ENCODE results near the gene MISP.
A peak's percentile ranks its signal among the peaks of the same experiment; 100 is the strongest.
"Not testable (repeated sequence)": the region's sequence is repeated elsewhere in the genome, so short reads cannot be mapped to it uniquely, and the experiment has no call there.

MISP gene

DNA sequence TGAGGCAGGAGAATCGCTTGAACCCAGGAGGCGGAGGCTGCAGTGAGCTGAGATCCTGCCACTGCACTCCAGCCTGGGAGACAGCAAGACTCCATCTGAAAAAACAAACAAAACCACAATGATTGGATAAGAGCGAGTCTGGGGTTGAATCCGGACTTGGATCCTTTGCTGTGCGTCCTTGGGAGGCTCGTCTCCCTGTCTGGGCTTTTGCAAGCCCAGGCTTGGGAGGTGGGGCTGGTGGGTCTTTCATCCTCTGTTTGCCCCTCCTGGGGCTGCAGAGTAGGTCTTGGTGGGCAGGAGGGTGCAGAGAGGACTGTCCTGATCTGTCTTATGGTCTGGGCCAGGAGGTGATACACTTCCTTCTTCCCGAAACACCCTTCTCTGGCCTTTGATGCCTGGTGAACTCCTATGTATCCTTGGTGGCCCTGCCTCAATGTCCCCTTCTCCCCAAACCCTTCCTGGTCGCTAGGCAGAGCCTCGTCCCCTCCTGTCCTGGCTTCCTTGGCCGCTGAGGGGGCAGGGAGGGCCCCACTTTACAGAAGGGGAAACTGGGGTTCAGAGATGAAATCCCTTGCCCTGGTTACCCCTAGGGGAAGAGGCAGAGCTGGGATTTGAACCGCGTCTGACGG, 25.3 kb upstream of the MISP start:
- no peak for FAIRE-seq

DNA sequence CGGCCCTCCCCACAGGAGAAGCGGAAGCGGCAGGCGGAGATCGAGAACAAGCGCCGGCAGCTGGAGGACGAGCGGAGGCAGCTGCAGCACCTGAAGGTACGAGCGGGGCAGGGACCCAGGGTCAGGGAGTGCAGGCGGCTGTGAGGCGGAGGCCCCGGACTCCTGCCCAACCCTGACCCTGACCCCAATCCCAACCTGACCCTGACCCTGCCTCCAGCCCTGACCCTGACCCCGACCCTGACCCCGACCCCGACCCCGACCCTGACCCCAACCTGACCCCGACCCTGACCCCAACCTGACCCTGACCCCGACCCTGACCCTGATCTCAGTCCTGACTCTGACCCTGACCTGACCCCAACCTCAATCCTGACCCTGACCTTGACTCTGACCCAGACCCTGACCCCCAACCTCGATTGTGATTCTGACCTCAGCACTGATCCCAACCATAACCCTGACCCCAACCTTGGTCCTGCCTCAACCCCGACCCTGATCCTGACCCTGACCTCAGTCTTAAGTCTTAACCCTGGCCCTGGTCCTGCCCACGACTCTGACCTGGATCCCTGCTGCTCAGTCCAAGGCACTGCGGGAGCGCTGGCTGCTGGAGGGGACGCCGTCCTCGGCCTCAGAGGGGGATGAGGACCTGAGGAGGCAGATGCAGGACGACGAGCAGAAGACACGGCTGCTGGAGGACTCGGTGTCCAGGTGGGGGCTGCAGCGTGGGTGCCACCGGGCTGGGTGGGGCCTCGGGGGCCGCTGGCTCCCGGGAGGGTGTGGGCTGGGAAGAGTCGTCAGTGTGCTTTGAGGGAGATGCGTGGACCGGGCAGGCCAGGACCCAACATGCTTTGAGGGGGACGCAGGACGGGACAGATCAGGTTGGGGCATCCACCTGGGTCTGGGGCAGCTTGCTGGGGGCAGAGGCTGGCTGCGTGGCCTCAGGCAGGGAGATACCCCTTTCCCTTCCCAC, 23.6 kb upstream of the MISP start:
- FAIRE-seq, result no peak

DNA sequence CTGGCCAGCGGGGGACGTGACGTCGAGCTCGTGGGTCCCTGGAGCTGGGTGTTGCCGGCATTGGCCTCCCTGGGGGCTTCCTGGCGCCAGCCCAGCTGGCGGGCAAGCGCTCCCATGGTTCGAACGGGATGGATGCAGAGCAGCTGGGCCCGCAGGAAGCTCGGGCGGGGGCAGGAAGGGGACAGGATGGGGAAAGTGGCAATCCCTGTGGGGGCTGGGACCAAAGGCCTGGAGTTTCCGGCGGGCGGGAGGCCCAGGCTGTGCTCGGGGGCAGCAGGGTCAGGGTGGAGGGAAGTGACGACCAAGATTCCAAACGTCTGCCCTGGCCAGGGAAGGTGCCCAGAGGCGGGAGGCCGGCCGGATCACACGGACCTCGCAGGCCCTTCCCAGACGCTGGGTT, 22.9 kb upstream of the MISP start:
- FAIRE-seq, result no peak

DNA sequence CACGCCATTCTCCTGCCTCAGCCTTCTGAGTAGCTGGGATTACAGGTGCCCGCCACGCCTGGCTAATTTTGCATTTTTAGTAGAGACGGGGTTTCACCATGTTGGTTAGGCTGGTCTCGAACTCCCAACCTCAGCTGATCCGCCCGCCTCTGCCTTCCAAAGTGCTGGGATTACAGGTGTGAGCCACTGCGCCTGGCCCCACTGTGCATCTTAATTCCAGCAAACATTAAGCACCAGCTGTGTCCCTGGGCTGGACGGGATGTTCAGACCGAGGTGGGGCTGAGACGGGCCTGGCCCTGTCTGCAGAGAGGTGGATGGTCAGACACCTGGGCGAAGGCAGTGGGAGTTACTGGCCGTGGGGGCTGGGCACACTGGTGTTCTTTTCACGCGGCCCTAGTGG, 21.3 kb upstream of the MISP start:
- not testable (repeated sequence) for FAIRE-seq

DNA sequence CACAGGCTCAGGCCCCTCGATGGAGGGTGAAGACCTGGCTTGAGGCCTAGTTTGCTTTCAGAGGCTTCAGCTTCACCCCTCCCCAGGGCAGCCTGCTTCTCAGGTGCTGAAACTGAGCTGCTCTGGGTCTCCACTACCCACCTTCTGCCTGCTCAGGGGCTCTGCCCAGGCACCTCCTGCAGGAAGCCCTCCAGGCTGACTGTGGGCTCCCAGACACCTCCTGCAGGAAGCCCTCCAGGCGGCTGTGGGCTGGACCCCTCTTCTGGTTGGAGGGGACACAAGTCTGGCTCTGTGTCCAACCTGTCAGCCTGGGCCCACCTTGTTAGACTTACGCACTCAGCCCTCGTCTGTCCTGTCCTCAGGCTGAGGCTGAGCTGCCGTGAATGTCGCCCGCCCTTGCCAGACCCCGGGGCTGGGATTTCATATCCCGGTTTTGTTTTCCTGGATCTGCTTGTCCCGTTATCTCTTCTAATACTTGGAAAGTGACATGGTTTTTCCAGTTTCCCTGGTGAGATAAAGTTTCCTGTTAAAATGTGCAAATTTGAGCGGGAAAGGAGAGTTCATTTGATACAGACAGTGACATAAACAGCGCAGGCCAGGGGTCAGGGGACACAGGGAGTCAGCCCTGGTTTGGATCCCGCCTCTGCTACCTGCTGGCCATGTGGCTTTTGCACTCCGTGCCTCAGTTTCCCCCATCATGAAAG, 20.8 kb upstream of the MISP start:
- no peak for FAIRE-seq

DNA sequence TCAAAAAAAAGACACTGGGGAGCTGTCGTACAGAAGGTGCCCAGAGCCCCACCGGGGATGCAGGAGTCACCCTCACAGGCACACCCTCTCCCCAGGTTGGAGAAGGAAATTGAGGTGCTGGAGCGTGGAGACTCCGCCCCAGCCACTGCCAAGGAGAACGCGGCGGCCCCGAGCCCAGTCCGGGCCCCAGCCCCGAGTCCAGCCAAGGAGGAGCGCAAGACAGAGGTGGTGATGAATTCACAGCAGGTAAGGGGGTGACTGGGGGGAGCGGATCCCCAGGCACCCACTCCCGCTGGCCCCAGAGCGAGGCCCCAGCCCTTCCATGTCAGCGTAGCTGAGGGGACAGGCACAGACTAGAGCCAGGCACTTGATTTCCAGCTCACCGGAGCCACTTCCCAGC, 19.9 kb upstream of the MISP start:
- no peak for FAIRE-seq

- FAIRE-seq, result no peak
Observed at GRCh38 chr19:732148-733069, 18.5 kb upstream of the MISP start.

DNA sequence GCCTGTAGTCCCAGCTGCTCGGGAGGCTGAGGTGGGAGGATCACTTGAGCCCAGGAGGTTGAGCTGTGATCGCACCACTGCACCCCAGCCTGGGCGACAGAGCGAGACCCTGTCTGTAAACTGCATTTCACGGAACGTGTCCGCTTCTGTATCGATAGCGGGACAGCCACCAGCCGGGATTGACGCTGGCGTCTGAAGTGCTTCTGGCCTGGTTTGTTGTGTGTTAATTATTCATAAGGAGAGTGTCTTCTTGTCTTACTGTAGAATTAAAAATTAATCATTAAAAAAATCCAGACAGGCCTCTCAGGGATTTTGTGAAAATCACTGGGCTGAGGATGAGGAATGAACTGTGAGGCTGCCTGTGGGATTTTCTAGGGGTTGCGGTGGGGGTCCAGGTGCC, 16.2 kb upstream of the MISP start:
- no peak for FAIRE-seq

DNA sequence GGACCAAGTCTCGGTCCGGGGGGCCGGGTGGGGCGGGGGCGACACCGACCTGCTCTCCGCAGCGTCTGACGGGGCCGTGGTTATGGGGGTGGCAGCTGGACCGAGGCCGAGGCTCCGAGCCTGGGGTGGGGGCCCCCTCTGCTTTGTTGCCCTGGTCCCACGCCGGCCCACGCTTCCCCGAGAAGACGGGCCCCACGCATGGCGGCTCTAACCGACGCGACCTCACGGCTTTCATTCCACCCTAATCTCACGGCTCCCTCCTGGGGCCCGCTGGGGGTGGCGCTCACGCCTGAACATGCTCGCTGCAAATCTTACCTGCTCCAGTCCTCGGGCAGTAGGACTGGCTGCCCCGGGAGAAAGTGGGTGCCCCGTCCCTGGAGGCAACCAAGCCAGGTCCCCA, 14.8 kb upstream of the MISP start:
- no peak for FAIRE-seq

DNA sequence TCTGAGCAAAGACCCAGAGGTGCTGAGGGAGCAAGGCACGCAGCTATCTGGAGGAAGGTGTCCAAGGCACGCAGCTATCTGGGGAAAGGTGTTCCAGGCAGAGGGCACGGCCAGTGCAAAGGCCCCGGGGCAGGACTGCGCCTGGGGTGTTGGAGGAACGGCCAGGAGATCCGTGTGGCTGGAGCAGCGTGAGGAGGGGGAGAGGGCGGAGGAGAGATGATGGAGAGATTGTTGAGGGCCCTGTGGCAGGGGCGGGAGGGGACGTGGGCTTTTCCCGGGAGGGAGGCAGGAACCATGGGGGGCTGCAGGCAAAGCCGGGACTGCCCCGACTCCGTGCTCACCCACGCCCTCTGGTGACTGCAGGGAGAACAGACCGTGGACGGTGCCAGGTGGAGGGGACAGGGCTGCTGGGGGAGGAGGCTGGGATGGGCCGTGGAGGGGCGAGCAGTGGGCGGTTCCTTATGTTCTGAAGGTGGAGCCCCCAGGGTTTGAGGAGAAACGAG, 13.3 kb upstream of the MISP start:
- FAIRE-seq, result no peak

GRCh38 chr19:738509-739128, 12.3 kb upstream of the MISP start:
- FAIRE-seq, result no peak

GRCh38 chr19:739998-740715, 10.8 kb upstream of the MISP start:
- FAIRE-seq, result no peak

- not testable (repeated sequence) for FAIRE-seq
Observed at GRCh38 chr19:740816-741505, 10.0 kb upstream of the MISP start.

DNA sequence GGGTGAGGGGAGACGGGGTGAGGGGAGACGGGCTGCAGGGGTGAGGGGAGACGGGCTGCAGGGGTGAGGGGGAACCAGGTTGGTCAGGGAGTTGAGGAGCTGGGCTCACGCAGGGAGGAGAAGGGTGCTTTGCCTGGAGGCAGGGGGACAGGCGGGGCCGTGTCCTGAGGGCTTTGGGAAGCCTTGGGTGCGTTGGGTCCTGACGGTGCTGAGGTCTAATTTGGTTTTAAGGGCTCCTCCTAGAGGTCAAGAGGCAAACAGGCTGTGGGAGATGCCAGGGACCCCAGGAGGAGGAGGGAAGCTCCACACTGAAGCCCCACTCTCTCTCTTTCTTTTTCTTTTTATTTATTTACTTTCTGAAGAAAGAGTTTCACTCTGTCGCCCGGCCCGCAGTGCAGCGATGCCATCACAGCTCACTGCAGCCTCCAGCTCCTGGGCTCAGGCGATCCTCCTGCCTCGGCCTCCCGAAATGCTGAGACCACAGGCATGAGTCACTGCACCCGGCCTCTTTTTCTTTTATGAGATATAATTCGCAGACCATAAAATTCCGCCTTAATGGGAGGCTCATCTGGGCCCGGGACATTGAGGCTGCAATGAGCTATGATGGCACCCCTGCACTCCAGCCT, 9.3 kb upstream of the MISP start:
- no peak for FAIRE-seq

DNA sequence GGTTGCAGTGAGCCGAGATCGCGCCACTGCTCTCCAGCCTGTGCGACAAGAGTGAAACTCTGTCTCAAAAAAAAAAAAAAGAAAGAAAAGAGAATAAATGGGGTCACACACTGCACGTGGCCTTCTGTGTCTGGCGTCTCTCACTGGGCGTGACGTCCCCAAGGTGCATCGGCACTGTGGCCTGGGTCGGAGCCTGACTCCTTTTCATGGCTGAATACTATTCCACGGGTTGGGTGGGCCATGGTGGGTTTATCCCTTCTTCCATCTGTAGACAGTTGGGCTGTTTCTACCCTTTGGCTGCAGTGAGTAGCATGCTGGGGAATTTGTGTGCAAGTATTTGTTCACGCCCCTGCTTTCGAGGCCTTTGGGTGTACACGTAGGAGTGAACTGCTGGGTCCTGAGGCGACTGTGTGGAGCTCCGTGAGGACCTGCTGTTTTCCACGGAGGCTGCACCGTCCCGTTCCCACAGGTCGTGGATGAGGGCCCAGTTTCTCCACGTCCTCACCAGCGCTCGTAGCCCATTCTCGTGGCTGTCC, 8.3 kb upstream of the MISP start:
- FAIRE-seq, result no peak

DNA sequence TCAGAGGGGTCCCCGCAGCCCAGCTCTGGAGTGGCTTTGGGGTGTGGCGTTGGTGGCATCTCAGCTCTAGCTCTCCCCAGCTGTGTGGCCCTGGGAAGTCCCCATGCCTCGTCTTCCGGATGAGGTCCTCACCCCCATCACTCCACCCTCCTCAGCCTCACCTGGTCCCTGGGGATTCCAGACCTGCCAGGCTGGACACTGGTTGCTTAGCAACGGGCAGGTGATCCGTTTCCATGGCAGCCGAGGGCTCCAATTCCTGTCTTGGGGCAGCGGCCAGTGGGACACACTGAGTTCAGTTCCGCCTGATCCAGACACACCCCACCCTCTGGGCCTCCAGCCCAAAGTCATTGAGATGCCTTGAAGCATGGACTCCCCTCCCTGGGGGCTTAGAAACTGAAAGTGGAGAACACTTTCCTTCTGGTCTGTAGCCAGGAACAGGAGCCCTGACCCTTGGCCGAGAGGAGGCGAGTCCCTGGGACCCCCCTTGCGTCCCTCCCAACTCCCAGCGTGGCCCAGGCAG, 7.7 kb upstream of the MISP start:
- FAIRE-seq, result peak; percentile 45

DNA sequence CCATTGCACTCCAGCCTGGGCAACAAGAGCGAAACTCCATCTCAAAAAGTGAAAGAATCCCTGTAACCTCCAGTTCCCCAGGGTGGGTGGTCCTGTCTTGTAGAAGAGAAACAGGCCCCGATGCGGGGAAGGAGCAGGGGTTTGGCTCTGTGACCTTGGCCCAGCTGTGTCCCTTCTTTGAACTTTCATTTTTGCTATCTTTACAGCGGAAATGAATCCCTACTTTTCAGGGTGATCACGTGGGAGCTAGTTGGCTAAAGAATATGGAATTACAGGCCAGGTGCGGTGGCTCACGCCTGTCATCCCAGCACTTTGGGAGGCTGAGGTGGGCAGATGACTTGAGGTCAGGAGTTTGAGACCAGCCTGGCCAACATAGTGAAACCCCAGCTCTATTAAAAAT, 5.8 kb upstream of the MISP start:
- FAIRE-seq, result not testable (repeated sequence)

DNA sequence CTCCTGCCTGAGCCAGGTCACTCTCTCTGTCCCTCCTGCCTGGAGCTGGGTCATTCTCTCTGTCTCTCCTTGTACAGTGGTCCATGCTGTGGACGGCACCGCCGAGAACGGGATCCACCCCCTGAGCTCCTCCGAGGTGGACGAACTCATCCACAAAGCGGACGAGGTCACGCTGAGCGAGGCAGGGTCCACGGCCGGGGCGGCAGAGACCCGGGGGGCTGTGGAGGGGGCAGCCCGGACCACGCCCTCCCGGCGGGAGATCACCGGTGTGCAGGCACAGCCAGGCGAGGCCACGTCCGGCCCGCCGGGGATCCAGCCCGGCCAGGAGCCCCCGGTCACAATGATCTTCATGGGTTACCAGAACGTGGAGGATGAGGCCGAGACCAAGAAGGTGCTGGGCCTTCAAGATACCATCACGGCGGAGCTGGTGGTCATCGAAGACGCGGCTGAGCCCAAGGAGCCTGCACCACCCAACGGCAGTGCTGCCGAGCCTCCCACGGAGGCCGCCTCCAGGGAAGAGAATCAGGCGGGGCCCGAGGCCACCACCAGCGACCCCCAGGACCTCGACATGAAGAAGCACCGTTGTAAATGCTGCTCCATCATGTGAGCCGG, 4.6 kb upstream of the MISP start:
- no peak for FAIRE-seq

GRCh38 chr19:746956-747355, 4.0 kb upstream of the MISP start:
- FAIRE-seq, result no peak

Data from endometrium (tissue), 2 donors.